ENCODE measurements around the gene CPT1C. TPM values are rescaled to one million over a fixed set of nuclear protein-coding genes. Genes with fewer than 3 reads are reported as not detected.

The CPT1C gene
- total RNA-seq, 4 donors from 2014 or later = 0.44 to 4.1 (median 2.2) TPM

GRCh38 chr19:49681830-49682229, 9.1 kb upstream of the CPT1C start:
- Histone ChIP-seq H3K27me3 (no peaks in the 10 kb centered on the region), H3K36me3 (peaks cover 0 to 60% (median 30%) of the 10 kb centered on the region in 3 donors), H3K27ac (no peak overlapping the region), H3K4me1 (peaks cover 0 to 40% (median 25%) of the 10 kb centered on the region in 4 donors), H3K4me3 (no peak overlapping the region), H3K9me3 (no peaks in the 10 kb centered on the region)
- 88 to 89% methylated on average over 19 of the region's 19 CpGs for WGBS, 2 donors
- no peak for DNase-seq (ENCODE audit: low spot score in 2 of 2)
- TF ChIP-seq EP300 (IDR thresholded peaks at IDR 0.05) = no peak
- TF ChIP-seq, protein P1, sequence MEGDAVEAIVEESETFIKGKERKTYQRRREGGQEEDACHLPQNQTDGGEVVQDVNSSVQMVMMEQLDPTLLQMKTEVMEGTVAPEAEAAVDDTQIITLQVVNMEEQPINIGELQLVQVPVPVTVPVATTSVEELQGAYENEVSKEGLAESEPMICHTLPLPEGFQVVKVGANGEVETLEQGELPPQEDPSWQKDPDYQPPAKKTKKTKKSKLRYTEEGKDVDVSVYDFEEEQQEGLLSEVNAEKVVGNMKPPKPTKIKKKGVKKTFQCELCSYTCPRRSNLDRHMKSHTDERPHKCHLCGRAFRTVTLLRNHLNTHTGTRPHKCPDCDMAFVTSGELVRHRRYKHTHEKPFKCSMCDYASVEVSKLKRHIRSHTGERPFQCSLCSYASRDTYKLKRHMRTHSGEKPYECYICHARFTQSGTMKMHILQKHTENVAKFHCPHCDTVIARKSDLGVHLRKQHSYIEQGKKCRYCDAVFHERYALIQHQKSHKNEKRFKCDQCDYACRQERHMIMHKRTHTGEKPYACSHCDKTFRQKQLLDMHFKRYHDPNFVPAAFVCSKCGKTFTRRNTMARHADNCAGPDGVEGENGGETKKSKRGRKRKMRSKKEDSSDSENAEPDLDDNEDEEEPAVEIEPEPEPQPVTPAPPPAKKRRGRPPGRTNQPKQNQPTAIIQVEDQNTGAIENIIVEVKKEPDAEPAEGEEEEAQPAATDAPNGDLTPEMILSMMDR (IDR thresholded peaks at IDR 0.05) = no peak
- no peak for TF ChIP-seq POLR2A (IDR thresholded peaks at IDR 0.05)

DNA sequence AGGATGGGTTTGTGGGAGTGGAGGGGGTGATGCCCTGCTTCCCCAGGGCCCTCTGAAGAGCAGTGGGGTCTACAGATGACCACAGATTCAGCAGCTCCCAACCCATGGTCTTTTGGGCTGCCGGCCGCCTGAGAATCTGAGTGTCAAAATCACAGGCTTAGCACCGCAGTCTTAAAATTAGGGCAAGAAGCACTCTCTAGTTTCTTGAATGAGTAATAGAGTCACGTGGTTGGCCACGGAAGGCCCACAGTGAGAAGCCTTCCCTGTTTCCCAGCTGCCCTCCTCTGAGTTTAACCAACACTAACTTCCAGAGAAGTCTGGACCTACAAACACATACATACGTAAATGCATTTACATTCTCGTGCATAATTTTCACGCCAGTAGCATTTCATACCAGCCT, 8.6 kb upstream of the CPT1C start:
- no peaks in the 10 kb centered on the region for H3K27me3 ChIP-seq
- TF ChIP-seq, protein P1 (IDR thresholded peaks at IDR 0.05) = no peak
- no peak for TF ChIP-seq EP300 (IDR thresholded peaks at IDR 0.05)
- no peak for TF ChIP-seq POLR2A (IDR thresholded peaks at IDR 0.05)
- H3K27ac ChIP-seq = no peak overlapping the region
- no peaks in the 10 kb centered on the region for H3K9me3 ChIP-seq
- no peak for DNase-seq (ENCODE audit: low spot score in 2 of 2)
- H3K36me3 ChIP-seq = peaks cover 0 to 65% (median 30%) of the 10 kb centered on the region in 3 donors
- no peak overlapping the region for H3K4me3 ChIP-seq
- H3K4me1 ChIP-seq = peaks cover 0 to 40% (median 25%) of the 10 kb centered on the region in 4 donors
- 85 to 88% methylated on average over 8 of the region's 8 CpGs for WGBS, 2 donors

DNA sequence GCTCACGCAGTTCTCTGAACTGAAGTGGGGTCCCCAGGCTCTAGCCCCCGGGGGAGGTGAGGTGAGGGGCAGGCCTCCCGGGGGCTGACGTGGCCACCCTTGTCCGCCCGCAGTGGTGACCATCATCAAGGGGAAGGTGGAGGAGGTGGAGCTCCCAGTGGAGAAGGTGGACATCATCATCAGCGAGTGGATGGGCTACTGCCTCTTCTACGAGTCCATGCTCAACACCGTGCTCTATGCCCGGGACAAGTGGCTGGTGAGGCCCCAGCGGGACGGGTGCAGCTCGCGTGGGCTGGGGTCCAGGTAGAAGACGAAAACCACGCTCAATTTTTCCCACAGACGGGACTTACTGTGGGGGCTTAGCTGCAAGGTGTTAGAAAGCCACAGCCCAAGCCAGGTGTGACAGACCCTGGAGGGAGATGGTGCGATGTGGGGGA, 7.1 kb upstream of the CPT1C start:
- TF ChIP-seq, protein P1 (IDR thresholded peaks at IDR 0.05) = no peak
- TF ChIP-seq EP300 (IDR thresholded peaks at IDR 0.05) (no peak), POLR2A (IDR thresholded peaks at IDR 0.05) (no peak)
- Histone ChIP-seq H3K27me3 (no peaks in the 10 kb centered on the region), H3K9me3 (no peaks in the 10 kb centered on the region), H3K4me3 (no peak overlapping the region), H3K27ac (no peak overlapping the region), H3K36me3 (peaks cover 0 to 80% (median 30%) of the 10 kb centered on the region in 3 donors), H3K4me1 (peaks cover 0 to 26% (median 15%) of the 10 kb centered on the region in 4 donors)
- 89 to 92% methylated on average over 18 of the region's 18 CpGs for WGBS, 2 donors
- no peak for DNase-seq (ENCODE audit: low spot score in 2 of 2)

DNA sequence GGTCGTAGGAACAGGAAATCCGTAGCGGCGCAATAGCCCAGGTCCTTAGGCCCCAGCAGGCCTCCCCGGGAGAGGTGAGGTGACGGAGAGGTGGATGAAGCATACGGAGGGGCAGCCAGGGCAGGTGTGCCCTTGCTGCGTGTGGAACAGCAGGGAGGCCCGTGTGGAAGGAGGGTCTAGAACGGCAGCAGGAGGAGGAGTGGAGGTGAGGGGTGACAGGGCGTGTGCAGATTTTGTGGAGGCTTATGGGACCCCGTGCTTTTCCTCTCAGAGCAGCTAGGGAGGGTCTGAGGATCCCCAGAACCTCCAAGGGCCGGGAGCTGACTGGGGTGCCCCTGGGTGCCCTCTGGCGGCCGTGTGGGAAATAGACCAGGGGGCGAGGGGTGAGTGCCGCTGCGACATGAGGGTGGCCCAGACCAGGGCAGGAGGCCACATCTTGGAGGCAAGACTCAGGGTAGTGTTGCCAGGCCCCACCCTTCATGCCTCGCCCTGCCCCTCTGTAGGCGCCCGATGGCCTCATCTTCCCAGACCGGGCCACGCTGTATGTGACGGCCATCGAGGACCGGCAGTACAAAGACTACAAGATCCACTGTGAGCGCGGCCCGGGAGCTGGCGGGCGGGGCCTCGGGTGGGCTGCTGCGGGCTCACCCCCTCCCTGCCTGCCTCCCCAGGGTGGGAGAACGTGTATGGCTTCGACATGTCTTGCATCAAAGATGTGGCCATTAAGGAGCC, 6.5 kb upstream of the CPT1C start:
- peaks cover 0 to 81% (median 30%) of the 10 kb centered on the region in 3 donors for H3K36me3 ChIP-seq
- TF ChIP-seq, protein P1 (IDR thresholded peaks at IDR 0.05) = peak in 2 of 5 experiments; percentile 11 to 31
- TF ChIP-seq POLR2A (IDR thresholded peaks at IDR 0.05) = no peak
- 76 to 79% methylated on average over 26 to 34 of the region's 35 CpGs for WGBS, 2 donors
- no peak overlapping the region for H3K4me3 ChIP-seq
- no peak overlapping the region for H3K27ac ChIP-seq
- DNase-seq (ENCODE audit: low spot score in 2 of 2) = no peak
- no peaks in the 10 kb centered on the region for H3K9me3 ChIP-seq
- peaks cover 0 to under 1% of the 10 kb centered on the region in 2 donors for H3K27me3 ChIP-seq
- peaks cover 0 to 24% (median 14%) of the 10 kb centered on the region in 4 donors for H3K4me1 ChIP-seq

DNA sequence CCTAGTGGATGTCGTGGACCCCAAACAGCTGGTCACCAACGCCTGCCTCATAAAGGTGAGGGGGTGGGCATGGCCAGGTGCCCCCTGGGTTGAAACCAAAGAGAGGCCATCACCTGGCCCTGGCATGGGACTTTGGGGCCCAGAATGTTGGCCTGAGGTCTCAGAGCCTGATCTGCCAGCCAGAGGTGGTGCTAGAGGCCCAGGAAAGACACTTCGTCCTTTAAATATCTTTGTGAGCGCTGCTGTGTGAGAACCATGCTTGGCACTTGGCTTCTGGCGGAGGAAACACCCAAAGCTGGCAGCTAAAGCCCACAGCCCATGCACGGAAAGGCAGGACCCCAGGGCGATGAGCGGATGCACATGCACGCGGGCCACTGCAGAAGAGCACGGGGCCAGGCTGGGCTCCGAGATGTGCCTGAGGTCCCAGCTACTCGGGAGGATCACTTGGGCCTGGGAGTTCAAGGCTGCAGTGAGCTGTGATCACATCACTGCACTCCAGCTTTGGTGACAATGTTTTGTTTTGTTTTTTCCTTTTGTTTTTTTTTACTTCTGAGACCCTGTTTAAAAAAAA, 5.8 kb upstream of the CPT1C start:
- WGBS, 2 donors = 83 to 87% methylated on average over 13 of the region's 13 CpGs

More for the DNA sequence above, 5.8 kb upstream of the CPT1C start:
- TF ChIP-seq, protein P1 (IDR thresholded peaks at IDR 0.05) = no peak
- no peak for TF ChIP-seq POLR2A (IDR thresholded peaks at IDR 0.05)
- TF ChIP-seq EP300 (IDR thresholded peaks at IDR 0.05) = no peak
- H3K4me1 ChIP-seq = peaks cover 0 to 24% (median 11%) of the 10 kb centered on the region in 4 donors
- H3K36me3 ChIP-seq = peaks cover 0 to 81% (median 30%) of the 10 kb centered on the region in 3 donors
- DNase-seq (ENCODE audit: low spot score in 2 of 2) = no peak
- H3K27me3 ChIP-seq = peaks cover 0 to 7% of the 10 kb centered on the region in 2 donors
- no peak overlapping the region for H3K27ac ChIP-seq
- no peaks in the 10 kb centered on the region for H3K9me3 ChIP-seq
- H3K4me3 ChIP-seq = no peak overlapping the region

Measured in tibial nerve (tissue), 4 donors.